DND-41 (cell line): ENCODE results near the gene L3MBTL1.

Experiments
- CTCF ChIP-seq: IDR thresholded peaks from 2 replicates; pipeline ENCODE4 v1.5.1; 2012; ENCODE audit warnings: borderline replicate concordance, low read length, moderate library complexity, mild to moderate bottlenecking; ENCODE audit not compliant: poor library complexity, severe bottlenecking; ENCODE audit errors: extremely low read depth
- EZH2 ChIP-seq: IDR thresholded peaks from 3 replicates; pipeline ENCODE4 v1.6.1; 2012; ENCODE audit warnings: borderline replicate concordance, low read depth, mild to moderate bottlenecking, moderate library complexity, low read length, inconsistent platforms; ENCODE audit not compliant: severe bottlenecking

- no peak for TF ChIP-seq CTCF
- TF ChIP-seq EZH2, result no peak
Observed at GRCh38 chr20:43528258-43528875, 20.9 kb downstream of the L3MBTL1 start.
